Epithelial cell of prostate (primary cell): Measurements from ENCODE around the gene TJP2.
"Not testable (repeated sequence)": the region's sequence is repeated elsewhere in the genome, so short reads cannot be mapped to it uniquely, and the experiment has no call there.

Source experiments
- DNase-seq: peaks from one replicate; pipeline ENCODE4 v3.0.0-alpha.2; 2011; ENCODE audit warnings: low read depth, low spot score
- H3K27ac ChIP-seq: fragments of 450-650 bp; 2 replicates; pipeline ENCODE4 v1.5.1; 2017; ENCODE audit warnings: mild to moderate bottlenecking

TJP2 gene

GRCh38 chr9:69272212-69272611 lies 98.1 kb downstream of the TJP2 start:
- no peak for DNase-seq
- H3K27ac ChIP-seq: no peak overlapping the region

DNA sequence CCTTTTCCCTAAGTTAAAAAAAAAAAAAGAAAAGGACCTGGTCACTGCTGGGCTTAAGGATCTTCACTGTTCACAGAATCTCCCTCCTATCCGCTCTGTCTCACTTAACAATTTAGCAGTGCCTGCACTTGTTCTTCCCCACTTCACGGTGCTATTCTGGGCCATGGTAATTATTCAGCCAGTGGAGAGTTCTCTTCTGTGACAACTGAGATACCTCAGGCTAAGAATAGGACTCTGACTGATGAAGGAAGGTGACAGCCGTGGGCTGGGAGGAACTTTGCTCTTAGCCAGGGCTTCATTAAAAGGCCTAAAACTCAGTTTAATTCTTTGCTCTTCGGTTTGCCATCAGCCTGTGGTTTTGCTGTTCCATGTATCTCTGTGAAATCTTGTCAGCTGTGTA lies 99.1 kb downstream of the TJP2 start:
- no peak for DNase-seq

DNA sequence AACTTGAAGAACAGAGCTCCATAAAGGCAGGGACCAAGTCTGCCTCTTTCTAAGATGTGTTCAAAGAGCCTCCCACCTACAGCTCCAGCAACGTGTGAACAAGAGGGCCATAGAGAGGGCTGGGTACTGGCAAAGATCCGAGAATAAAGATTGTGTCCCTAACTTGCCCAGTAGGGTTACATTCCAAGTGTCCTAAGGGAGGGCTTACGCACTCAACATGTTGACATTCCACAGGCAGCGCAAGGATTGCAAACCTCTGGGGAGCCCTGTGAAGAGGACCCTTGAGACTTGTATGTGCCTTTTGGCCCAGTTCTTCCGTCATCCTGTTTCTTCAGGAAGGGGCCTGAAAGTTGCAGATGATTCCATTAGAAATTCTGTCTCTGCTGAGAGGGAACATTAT lies 102.7 kb downstream of the TJP2 start:
- H3K27ac ChIP-seq: no peak overlapping the region

More for the DNA sequence above, 99.1 kb downstream of the TJP2 start:
- H3K27ac ChIP-seq: no peak overlapping the region

GRCh38 chr9:69279084-69279731 lies 105.1 kb downstream of the TJP2 start:
- H3K27ac ChIP-seq: no peak overlapping the region
- no peak for DNase-seq

More for the DNA sequence above, 102.7 kb downstream of the TJP2 start:
- no peak for DNase-seq

DNA sequence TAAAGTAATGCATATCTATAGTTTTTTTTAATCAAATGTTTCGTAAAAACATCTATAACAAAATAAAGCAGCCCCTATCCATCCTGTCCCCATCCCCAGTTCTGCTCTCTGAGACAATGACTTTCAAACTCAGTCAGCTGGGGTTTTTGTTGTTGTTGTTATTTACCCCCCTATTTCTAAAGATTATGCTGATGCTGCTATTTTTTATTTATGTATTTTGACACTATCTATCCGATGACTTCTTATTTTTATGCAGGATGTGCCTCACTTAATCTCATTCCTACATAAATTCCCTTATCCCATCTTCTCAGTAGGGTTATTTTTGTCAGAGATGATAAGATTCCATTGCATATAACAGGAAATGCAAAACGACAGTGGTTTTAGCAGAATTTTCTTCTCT lies 105.7 kb downstream of the TJP2 start:
- H3K27ac ChIP-seq: no peak overlapping the region
- DNase-seq: no peak

DNA sequence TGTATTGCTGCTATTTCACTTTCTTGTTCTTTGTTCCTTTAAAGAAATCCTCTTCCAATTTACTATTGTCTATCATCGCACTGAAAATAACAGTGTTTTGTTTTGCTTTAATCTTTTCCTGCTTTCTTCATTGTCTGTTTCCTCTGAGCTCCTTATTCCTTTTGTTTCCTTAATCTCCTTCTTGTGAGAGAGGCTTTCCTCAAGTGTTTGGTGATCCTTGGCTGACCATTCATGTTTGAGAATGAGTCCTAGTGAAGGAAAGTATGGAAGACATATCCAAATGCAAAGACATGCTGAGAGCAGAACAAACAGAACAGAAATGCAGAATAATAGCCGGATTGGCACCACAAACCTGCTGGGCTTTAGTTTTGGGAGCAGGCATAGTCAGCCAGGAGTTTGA lies 108.9 kb downstream of the TJP2 start:
- no peak for DNase-seq
- H3K27ac ChIP-seq: no peak overlapping the region

GRCh38 chr9:69292078-69292477 lies 118.0 kb downstream of the TJP2 start:
- DNase-seq: no peak

GRCh38 chr9:69293156-69293555 lies 119.1 kb downstream of the TJP2 start:
- H3K27ac ChIP-seq: no peak overlapping the region
- DNase-seq: no peak

More at GRCh38 chr9:69292078-69292477, 118.0 kb downstream of the TJP2 start:
- no peak overlapping the region for H3K27ac ChIP-seq

GRCh38 chr9:69295872-69296552 lies 121.9 kb downstream of the TJP2 start:
- DNase-seq: no peak
- H3K27ac ChIP-seq: no peak overlapping the region

DNA sequence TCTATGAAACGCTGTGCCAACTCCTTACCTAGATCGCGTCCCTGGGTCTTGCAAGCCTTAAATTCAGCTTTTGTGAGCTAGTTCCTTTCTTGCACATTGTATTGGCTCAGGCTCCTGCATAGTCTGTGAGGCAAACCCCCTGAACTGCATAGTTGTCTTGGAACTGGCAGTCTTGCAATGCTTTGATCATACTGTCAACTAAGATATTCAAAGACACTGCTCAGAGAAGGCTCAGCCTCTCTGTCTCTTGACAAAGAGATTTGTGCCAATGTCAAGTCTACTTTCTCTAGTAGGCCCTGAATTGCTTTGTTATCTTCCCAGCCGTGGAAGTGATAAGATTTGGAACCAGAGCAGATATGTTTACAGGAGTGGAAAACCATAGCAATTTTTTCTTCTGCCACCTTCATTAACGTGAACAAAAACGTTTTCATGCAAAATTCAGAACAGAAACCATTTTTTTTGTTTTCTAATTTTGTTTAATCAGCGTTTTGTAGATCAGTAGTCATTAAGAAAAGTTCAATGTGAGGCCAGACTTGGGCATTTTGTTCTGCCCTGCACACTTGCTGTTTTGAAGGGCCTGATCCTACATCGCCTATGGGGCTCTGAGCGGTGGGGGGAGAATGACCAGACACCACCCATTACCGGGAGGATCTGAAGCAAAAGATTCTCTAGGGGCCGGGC lies 123.4 kb downstream of the TJP2 start:
- H3K27ac ChIP-seq: no peak overlapping the region

GRCh38 chr9:69299315-69299714 lies 125.2 kb downstream of the TJP2 start:
- H3K27ac ChIP-seq: no peak overlapping the region
- DNase-seq: no peak

More for the DNA sequence above, 123.4 kb downstream of the TJP2 start:
- DNase-seq: no peak

DNA sequence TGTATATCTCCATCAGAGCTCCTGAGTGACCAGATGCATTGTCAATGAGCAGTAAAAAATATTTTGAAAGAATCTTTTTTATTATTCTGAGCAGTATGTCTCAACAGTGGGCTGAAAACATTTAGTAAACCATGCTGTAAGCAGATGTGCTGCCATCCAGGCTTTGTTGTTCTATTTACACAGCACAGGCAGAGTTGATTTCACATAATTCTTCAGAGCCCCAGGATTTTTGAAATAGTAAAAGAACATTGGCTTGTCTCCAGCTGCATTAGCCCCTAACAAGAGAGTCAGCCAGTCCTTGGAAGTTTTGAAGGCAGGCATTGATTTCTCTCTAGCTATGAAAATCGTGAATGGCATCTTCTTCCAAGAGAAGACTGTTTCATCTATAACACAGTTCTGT lies 125.7 kb downstream of the TJP2 start:
- no peak for DNase-seq
- H3K27ac ChIP-seq: no peak overlapping the region

DNA sequence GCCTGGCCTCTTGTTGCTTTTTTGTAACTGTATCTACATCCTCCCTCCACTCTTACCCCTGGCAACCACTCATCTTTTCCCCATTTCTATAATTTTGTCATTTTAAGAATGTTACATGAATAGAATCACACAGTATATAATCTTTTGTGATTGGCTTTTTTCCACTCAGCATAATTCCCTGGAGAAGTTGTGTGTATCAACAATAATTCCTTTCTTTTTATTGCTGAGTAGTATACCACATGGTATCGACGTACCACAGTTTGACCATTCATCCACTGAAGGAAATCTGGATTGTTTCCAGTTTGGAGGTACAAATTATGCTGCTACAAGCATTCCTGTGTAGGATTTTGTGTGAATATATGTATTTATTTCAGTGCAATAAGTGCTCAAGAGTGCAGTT lies 129.3 kb downstream of the TJP2 start:
- no peak overlapping the region for H3K27ac ChIP-seq
- DNase-seq: no peak

DNA sequence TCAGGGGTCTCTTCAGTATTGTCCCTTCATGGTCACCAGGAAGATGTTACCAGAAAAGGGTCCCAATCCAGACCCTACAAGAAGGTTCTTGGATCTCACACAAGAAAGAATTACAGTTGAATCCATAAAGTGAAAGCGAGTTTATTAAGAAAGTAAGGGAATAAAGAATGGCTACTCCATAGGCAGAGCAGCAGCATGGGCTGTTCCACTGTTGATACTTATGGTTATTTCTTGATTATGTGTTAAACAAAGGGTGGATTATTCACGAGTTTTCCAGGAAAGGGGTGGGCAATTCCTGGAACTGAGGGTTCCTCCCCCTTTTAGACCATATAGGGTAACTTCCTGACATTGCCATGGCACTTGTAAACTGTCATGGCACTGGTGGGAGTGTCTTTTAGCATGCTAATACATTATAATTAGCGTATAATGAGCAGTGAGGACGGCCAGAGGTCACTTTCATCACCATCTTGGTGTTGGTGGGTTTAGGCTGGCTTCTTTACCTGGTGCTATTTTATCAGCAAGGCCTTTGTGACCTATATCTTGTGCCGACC lies 132.9 kb downstream of the TJP2 start:
- H3K27ac ChIP-seq, DNase-seq: not testable (repeated sequence)

DNA sequence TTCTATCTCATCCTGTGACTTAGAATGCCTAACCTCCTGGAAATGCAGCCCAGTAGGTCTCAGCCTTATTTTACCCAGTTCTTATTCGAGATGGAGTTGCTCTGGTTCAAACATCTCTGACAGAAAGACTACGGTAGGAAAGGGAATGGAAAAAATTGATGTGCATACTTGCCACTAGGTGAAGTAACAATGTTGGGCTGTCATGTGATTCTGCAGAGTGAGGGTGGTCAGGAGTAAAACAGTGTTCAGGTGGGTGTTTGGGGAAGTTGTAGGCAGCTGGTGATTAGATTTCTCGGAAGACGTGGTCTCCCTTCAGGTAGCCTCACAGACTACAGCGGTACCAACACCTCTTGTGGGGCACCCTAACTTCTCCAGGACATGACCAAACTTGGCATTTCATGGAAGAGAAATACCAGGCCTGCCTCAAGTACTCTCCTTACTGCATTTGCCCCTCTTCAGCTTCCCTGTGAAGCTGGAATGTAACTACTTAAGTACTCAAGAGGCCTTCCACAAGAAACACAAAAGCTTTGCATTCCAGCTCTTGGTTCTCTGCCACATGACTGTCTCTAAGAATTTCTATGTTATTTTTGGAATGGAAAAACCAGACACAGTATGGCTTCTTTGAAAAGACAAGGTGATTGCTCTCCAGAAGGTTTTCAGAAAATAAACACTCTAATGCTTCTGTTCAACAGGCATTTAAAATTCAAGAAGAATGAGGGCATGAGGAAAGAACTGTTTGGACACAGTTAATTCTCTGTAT lies 133.5 kb downstream of the TJP2 start:
- DNase-seq: no peak
- H3K27ac ChIP-seq: no peak overlapping the region

DNA sequence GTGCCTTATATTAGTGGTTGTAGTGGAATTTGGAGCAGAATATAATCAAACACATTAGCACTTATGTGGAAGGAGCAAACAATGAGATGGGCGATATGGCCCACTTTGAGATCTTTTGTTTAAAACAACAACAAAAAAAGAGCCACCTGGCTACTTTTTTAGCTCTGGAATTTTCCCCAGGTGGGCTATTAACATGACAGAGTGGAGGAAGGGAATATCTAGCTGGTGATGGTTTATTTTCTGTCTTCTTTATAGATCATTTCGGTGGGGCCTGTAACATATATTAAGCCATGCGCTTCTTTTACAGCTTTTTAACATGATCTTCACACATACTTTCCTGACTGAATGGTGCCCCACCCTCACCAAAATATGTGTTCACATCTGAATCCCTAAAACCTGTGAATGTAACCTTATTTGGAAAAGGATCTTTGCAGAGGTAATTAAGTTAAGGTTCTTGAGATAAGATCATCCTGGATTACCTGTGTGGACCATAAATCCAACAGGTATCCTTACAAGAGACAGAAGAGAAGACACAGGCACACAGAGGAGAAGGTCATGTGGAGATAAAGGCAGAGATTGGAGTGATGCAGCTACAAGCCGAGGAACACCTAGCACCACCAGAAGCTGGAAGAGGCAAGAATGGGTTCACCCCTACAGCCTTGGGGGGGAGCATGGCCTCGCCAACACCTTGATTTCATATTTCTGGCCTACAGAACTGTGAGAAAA lies 134.3 kb downstream of the TJP2 start:
- no peak overlapping the region for H3K27ac ChIP-seq
- no peak for DNase-seq

DNA sequence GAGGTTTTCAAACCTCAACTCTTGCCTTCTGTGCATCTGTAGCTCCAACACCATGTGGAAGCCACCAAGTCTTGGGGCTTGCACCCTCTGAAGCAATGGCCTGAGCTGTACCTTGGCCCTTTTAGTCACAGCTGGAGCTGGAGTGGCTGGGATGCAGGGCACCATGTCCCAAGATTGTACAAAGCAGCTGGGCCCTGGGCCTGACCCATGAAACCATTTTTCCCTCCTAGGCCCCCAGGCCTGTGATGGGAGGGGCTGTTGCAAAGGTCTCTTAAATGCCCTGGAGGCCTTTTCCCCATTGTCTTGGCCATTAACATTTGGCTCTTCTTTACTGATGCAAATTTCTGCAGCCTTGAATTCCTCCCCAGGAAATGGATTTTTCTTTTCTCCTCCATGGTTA lies 139.1 kb downstream of the TJP2 start:
- no peak for DNase-seq
- H3K27ac ChIP-seq: no peak overlapping the region

DNA sequence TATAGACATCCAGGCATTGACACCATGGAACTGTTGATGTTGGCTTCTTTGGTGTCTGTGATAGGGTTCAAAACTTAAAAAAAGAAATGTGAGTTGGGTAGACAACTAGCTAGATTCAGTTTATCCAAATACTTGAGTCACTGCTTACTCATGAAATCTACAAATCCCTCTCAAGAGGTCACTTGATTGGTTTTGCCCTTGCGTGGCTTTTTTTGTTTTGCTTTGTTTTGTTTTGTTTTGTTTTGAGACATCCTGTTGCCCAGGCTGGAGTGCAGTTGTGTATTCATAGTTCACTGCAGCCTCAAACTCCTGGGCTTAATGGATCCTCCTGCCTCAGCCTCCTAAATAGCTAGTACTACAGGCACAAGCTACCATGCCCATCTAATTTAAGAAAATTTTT lies 140.5 kb downstream of the TJP2 start:
- H3K27ac ChIP-seq: no peak overlapping the region
- DNase-seq: no peak

DNA sequence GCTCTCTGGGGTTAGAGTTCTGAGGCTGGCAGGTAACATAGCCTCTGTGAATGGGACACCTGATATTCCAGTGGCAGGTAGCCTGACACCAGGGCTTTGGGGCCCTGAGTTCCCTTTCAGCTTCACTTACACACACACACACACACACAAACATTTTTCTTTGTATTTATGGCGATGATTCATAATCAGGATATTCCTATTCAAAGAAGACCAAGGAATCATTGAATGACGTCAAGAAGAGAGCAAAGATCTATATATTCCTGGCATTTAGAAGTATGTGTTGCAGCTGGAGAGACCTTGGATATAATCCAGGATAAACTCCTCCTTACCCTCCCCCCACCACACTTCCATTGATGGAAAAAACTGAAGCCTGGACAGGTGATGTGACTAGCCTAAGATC lies 143.0 kb downstream of the TJP2 start:
- peak; percentile 27 for DNase-seq

DNA sequence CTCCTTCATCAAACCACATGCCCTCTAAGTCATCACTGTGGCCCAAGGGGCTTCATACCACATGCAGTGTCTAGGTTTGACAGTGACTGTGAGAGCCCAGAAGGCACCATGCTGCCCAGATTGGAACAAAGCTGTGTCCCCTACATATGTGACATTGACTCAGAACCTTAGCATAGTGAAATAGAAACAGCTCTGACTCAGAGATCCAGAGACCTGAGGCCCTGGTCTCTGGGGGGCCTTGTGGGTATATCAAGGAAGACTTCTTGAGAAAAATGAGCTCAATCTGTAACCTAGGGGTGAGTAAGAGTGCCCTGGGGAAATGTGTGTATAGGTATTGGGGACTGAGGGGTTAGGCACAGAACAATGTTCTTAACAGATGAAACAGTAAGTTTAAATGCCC lies 143.8 kb downstream of the TJP2 start:
- H3K27ac ChIP-seq: no peak overlapping the region
- no peak for DNase-seq

More for the DNA sequence above, 143.0 kb downstream of the TJP2 start:
- H3K27ac ChIP-seq: no peak overlapping the region
